ENCODE measurements around the gene VAMP7. TPM values are rescaled to one million over a fixed set of nuclear protein-coding genes. Genes with fewer than 3 reads are reported as not detected.
A peak's percentile ranks its signal among the peaks of the same experiment; 100 is the strongest.
"Not testable (repeated sequence)": the region's sequence is repeated elsewhere in the genome, so short reads cannot be mapped to it uniquely, and the experiment has no call there.

VAMP7 gene, protein sequence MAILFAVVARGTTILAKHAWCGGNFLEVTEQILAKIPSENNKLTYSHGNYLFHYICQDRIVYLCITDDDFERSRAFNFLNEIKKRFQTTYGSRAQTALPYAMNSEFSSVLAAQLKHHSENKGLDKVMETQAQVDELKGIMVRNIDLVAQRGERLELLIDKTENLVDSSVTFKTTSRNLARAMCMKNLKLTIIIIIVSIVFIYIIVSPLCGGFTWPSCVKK
- total RNA-seq, result 10 to 100 TPM; 27.5 to 44.5 TPM
- 10 to 100 TPM; 32.3 to 35.7 TPM for polyA plus RNA-seq (ENCODE audit: insufficient read length in 2 of 2)
- long read RNA-seq, donor 1, transcript VAMP7-202 (8 exons, 2,646 nt), result major isoform, 9 of 13 reads
- long read RNA-seq, donor 1, partial matches to known transcripts, result 0 of 13 reads
- long read RNA-seq, donor 1, other reads (novel, unspliced or antisense), result 0 of 13 reads
- long read RNA-seq, donor 2, partial matches to known transcripts, result 0 of 4 reads
- long read RNA-seq, donor 2, other reads (novel, unspliced or antisense), result 0 of 4 reads
- long read RNA-seq, donor 3, transcript VAMP7-202 (8 exons, 2,646 nt), result major isoform, 5 of 5 reads
- long read RNA-seq, donor 3, partial matches to known transcripts, result 0 of 5 reads
- long read RNA-seq, donor 3, other reads (novel, unspliced or antisense), result 0 of 5 reads
- long read RNA-seq, donor 4, transcript VAMP7-202 (8 exons, 2,646 nt), result major isoform, 8 of 8 reads
- long read RNA-seq, donor 4, partial matches to known transcripts, result 0 of 8 reads
- long read RNA-seq, donor 4, other reads (novel, unspliced or antisense), result 0 of 8 reads

DNA sequence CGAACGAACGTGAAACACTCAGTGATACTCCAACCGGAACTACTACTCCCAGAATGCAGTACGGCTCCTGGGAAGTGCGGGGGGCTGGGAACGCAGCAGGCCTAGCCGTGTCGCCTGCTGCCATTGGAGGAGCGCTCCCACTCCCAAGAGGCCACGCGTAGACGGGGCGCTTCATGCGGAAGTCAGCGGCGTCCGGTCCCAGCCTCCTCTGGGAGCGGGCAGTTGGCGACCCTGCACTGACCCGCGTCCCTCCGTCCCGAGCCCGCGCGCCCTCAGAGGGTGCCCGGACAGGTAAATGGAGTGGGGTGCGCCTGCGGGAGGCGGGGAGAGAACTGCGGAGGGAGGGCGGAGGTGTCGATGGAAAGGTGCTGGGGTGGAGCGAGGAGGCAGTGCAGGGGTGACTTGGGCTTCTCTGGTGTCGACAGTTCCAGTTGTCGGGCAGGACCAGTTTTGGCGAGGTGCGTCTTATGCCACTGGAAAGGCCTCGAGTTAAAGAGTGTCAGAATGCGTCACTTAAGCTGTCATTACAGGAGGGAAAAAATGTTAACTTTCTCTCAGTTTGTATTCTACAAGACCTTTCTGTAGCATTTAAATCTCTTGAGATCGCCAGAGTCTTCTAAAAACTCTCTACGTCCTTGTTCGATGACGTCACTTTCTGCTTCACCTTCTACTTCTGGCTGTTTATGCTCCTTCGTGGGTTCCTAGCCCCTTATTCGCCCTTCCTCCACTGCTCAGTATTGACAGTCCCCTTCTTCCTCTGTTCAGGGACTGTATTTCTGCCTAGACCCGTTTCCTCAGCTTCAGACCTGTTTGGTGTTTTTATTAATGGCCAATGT, at the start of gene VAMP7:
Gene VAMP7 (plus strand): TSS at position 188 of the 836 bp plus-strand sequence. CDS start 8,122 bp downstream, outside the sequence.
- 22% methylated on average over 47 of the region's 48 CpGs for WGBS (ENCODE audit: insufficient coverage)
- DNase-seq (ENCODE audit: low read depth in 4 of 6, low spot score in 6 of 6), result peak; percentile 58 to 96 (median 70)

DNA sequence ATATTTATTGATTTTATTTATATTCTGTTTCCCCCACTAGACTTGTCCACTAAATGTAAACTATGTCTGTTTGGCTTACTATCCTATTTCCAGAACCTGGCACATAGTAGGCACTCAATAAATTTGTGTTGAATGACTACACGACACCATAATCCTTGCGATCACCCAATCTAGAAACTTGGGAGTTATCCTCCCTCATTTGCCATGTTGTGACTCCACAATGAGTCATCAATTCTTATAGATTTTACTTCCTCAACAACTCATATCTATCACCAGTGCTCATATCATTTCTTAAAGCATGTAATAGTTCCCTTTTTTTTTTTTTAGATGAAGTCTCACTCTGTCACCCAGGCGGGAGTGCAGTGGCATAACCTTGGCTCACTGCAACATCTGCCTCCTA, 39.9 kb upstream of the VAMP7 start:
- no peaks in the 10 kb centered on the region for H3K4me1 ChIP-seq (ENCODE audit: control insufficient read depth, insufficient read depth, low read length)
- H3K27ac ChIP-seq (ENCODE audit: low read depth, low read length), result no peak overlapping the region
- peaks cover 2% of the 10 kb centered on the region for H3K9me3 ChIP-seq (ENCODE audit: control insufficient read depth, insufficient read depth, low read length)
- no peak for DNase-seq (ENCODE audit: low read depth in 4 of 6, low spot score in 6 of 6)
- no peaks in the 10 kb centered on the region for H3K27me3 ChIP-seq (ENCODE audit: control insufficient read depth, insufficient read depth, low read length)
- H3K36me3 ChIP-seq (ENCODE audit: control insufficient read depth, insufficient read depth, low read length), result no peaks in the 10 kb centered on the region
- 20% methylated on average over 1 of the region's 3 CpGs for WGBS (ENCODE audit: insufficient coverage)
- H3K4me3 ChIP-seq (ENCODE audit: low read depth, low read length), result no peak overlapping the region

More for the DNA sequence above, at the start of gene VAMP7:
- no peaks in the 10 kb centered on the region for H3K36me3 ChIP-seq (ENCODE audit: control insufficient read depth, insufficient read depth, low read length)
- H3K27me3 ChIP-seq (ENCODE audit: control insufficient read depth, insufficient read depth, low read length), result no peaks in the 10 kb centered on the region
- no peak within 1 kb of the TSS for H3K27ac ChIP-seq (ENCODE audit: low read depth, low read length)
- H3K4me1 ChIP-seq (ENCODE audit: control insufficient read depth, insufficient read depth, low read length), result no peaks in the 10 kb centered on the region
- H3K4me3 ChIP-seq (ENCODE audit: low read depth, low read length), result peak within 1 kb of the TSS; percentile 59
- no peaks in the 10 kb centered on the region for H3K9me3 ChIP-seq (ENCODE audit: control insufficient read depth, insufficient read depth, low read length)

DNA sequence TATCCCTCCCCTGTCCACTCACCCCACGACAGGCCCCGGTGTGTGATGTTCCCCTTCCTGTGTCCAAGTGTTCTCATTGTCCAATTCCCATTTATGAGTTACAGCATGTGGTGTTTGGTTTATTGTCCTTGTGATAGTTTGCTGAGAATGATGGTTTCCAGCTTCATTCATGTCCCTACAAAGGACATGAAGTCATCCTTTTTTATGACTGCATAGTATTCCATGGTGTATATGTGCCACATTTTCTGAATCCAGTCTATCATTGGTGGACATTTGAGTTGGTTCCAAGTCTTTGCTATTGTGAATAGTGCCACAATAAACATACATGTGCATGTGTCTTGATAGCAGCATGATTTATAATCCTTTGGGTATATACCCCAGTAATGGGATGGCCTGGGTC, 29.4 kb upstream of the VAMP7 start:
- H3K27me3 ChIP-seq (ENCODE audit: control insufficient read depth, insufficient read depth, low read length); DNase-seq (ENCODE audit: low read depth in 4 of 6, low spot score in 6 of 6); H3K9me3 ChIP-seq (ENCODE audit: control insufficient read depth, insufficient read depth, low read length); H3K27ac ChIP-seq (ENCODE audit: low read depth, low read length); H3K4me3 ChIP-seq (ENCODE audit: low read depth, low read length); H3K36me3 ChIP-seq (ENCODE audit: control insufficient read depth, insufficient read depth, low read length); H3K4me1 ChIP-seq (ENCODE audit: control insufficient read depth, insufficient read depth, low read length): not testable (repeated sequence)
- WGBS (ENCODE audit: insufficient coverage), result no CpG with 5 or more reads among the region's 2 CpGs

DNA sequence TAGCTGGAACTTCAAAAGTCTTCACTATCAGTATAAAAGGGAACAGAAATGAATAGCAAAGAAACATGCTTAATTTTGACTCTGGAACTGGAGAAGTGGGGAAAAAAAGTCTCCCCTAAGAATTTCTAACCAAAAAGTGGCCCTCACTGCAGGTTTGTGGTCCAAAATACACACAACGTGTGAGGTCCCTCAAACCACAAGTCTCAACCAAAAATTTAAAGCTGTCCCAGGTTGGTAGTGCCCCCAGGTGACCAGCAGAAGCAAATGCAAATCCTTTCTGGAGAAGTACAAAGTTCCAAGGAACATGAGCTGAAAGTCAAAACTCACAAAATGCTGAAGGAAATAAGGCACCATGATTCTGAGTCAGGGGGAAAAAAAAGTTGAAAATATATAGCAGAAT, 23.6 kb upstream of the VAMP7 start:
- Histone ChIP-seq H3K4me1 (ENCODE audit: control insufficient read depth, insufficient read depth, low read length) (no peaks in the 10 kb centered on the region), H3K27me3 (ENCODE audit: control insufficient read depth, insufficient read depth, low read length) (no peaks in the 10 kb centered on the region), H3K9me3 (ENCODE audit: control insufficient read depth, insufficient read depth, low read length) (no peaks in the 10 kb centered on the region), H3K36me3 (ENCODE audit: control insufficient read depth, insufficient read depth, low read length) (no peaks in the 10 kb centered on the region), H3K27ac (ENCODE audit: low read depth, low read length) (no peak overlapping the region), H3K4me3 (ENCODE audit: low read depth, low read length) (no peak overlapping the region)
- DNase-seq (ENCODE audit: low read depth in 4 of 6, low spot score in 6 of 6), result no peak
- 20% methylated on average over 1 of the region's 1 CpG for WGBS (ENCODE audit: insufficient coverage)

DNA sequence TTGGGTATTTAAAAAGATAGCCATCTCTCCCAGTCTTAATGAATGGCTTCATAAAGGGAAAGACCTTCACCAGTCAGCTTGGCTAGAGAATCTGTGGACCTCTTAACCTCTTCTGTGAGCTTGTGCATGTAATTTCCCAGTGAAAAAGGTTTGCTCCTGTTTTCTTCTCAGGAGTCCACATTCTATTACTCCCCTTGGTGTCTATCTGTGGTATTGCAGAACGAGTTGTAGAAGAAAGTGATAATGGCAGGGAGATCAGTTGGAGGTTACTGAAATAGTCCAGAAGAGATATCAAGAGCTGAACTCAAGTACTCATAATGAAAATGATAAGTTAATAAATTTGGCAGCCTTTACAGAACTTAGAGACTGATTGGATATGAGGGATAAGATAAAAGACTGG, 16.5 kb upstream of the VAMP7 start:
- no peak overlapping the region for H3K4me3 ChIP-seq (ENCODE audit: low read depth, low read length)
- 0% methylated on average over 1 of the region's 1 CpG for WGBS (ENCODE audit: insufficient coverage)
- H3K27me3 ChIP-seq (ENCODE audit: control insufficient read depth, insufficient read depth, low read length), result no peaks in the 10 kb centered on the region
- H3K27ac ChIP-seq (ENCODE audit: low read depth, low read length), result no peak overlapping the region
- H3K4me1 ChIP-seq (ENCODE audit: control insufficient read depth, insufficient read depth, low read length), result no peaks in the 10 kb centered on the region
- no peaks in the 10 kb centered on the region for H3K9me3 ChIP-seq (ENCODE audit: control insufficient read depth, insufficient read depth, low read length)
- no peaks in the 10 kb centered on the region for H3K36me3 ChIP-seq (ENCODE audit: control insufficient read depth, insufficient read depth, low read length)
- DNase-seq (ENCODE audit: low read depth in 4 of 6, low spot score in 6 of 6), result peak in 2 of 6 donors; percentile 10 to 15

DNA sequence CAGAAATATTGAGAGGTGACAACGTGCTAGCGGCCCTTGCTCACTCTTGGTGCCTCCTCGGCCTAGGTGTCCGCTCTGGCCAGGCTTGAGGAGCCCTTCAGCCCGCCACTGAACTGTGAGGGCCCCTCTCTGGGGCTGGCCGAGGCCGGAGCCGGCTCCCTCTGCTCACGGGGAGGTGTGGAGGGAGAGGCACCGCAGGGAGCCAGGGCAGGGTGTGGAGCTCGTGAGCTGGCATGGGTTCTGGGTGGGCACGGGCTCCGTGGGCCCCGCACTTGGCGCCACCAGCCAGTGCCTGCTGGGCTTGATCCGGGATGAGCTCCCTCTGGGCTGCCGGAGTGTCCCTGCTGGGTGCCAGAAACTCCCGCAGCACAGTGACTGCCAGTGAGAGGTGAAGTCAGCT, 16.0 kb upstream of the VAMP7 start:
- Histone ChIP-seq H3K36me3 (ENCODE audit: control insufficient read depth, insufficient read depth, low read length) (no peaks in the 10 kb centered on the region), H3K9me3 (ENCODE audit: control insufficient read depth, insufficient read depth, low read length) (no peaks in the 10 kb centered on the region), H3K27me3 (ENCODE audit: control insufficient read depth, insufficient read depth, low read length) (no peaks in the 10 kb centered on the region), H3K4me1 (ENCODE audit: control insufficient read depth, insufficient read depth, low read length) (no peaks in the 10 kb centered on the region), H3K27ac (ENCODE audit: low read depth, low read length) (no peak overlapping the region), H3K4me3 (ENCODE audit: low read depth, low read length) (no peak overlapping the region)
- no peak for DNase-seq (ENCODE audit: low read depth in 4 of 6, low spot score in 6 of 6)
- WGBS (ENCODE audit: insufficient coverage), result 82% methylated on average over 17 of the region's 18 CpGs

DNA sequence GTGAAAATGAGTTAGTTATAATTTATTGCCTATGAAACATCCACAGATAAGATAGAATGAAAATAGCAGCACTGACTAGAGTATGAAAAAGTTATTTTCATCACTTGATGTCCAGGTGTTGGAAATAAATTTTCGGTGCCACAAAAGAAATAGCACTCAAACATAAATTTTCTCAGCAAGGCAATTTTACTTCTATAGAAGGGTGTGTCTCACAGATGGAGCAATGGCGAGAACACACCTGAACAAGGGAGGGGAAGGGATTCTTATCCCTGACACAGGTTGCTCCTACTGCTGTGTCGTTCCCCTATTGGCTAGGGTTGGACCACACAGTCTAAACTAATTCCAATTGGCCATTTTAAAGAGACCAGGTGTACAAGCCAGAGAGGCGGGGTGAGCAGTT, 13.3 kb upstream of the VAMP7 start:
- 75% methylated on average over 2 of the region's 4 CpGs for WGBS (ENCODE audit: insufficient coverage)
- Histone ChIP-seq H3K9me3 (ENCODE audit: control insufficient read depth, insufficient read depth, low read length) (no peaks in the 10 kb centered on the region), H3K27ac (ENCODE audit: low read depth, low read length) (no peak overlapping the region), H3K27me3 (ENCODE audit: control insufficient read depth, insufficient read depth, low read length) (no peaks in the 10 kb centered on the region), H3K36me3 (ENCODE audit: control insufficient read depth, insufficient read depth, low read length) (no peaks in the 10 kb centered on the region), H3K4me3 (ENCODE audit: low read depth, low read length) (no peak overlapping the region), H3K4me1 (ENCODE audit: control insufficient read depth, insufficient read depth, low read length) (no peaks in the 10 kb centered on the region)
- DNase-seq (ENCODE audit: low read depth in 4 of 6, low spot score in 6 of 6), result no peak

DNA sequence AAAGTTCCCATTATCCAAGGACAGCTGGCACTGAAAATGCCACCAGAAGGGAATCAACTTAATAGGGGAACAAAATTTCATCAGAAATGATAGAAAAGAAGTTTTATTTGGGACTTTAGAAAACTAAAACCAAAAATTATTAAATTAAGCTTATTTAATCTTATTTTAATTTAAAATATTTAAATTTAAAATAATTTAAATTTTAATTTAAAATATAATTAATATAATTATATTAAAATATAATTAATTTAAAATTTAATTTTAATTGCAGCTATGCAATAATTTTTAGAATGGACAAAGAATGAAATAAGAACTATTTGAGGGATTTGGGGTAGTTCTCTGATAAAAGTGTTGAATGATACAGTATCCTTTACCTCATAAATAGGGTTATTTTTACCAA, 10.2 kb upstream of the VAMP7 start:
- Histone ChIP-seq H3K9me3 (ENCODE audit: control insufficient read depth, insufficient read depth, low read length) (no peaks in the 10 kb centered on the region), H3K4me3 (ENCODE audit: low read depth, low read length) (no peak overlapping the region), H3K27me3 (ENCODE audit: control insufficient read depth, insufficient read depth, low read length) (peaks cover 3% of the 10 kb centered on the region), H3K27ac (ENCODE audit: low read depth, low read length) (no peak overlapping the region), H3K36me3 (ENCODE audit: control insufficient read depth, insufficient read depth, low read length) (no peaks in the 10 kb centered on the region), H3K4me1 (ENCODE audit: control insufficient read depth, insufficient read depth, low read length) (no peaks in the 10 kb centered on the region)
- DNase-seq (ENCODE audit: low read depth in 4 of 6, low spot score in 6 of 6), result no peak

DNA sequence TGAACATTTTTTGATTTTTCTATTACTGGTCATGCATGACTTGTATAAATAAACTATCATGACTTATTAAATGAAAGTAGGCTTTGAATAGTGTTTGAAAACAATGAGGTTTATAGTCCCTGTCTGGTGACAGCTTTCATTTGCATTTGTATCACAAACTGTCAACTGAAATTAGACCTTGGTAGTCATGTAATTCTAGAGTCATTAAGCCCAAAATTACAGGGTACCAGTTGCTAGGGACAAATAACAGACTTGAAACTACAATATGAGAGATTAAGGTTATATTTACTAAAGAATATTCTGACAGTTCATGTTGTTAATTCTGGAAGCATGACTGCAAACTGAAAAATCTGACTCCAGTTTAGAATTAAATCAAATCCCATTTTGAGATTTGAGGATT, 9.2 kb upstream of the VAMP7 start:
- no peaks in the 10 kb centered on the region for H3K36me3 ChIP-seq (ENCODE audit: control insufficient read depth, insufficient read depth, low read length)
- H3K27me3 ChIP-seq (ENCODE audit: control insufficient read depth, insufficient read depth, low read length), result peaks cover 3% of the 10 kb centered on the region
- H3K9me3 ChIP-seq (ENCODE audit: control insufficient read depth, insufficient read depth, low read length), result no peaks in the 10 kb centered on the region
- H3K27ac ChIP-seq (ENCODE audit: low read depth, low read length), result no peak overlapping the region
- H3K4me1 ChIP-seq (ENCODE audit: control insufficient read depth, insufficient read depth, low read length), result no peaks in the 10 kb centered on the region
- H3K4me3 ChIP-seq (ENCODE audit: low read depth, low read length), result no peak overlapping the region
- DNase-seq (ENCODE audit: low read depth in 4 of 6, low spot score in 6 of 6), result no peak
